Esophagus muscularis mucosa (tissue), 4 donors: ENCODE measurements around the gene ITPKC. TPM values are rescaled to one million over a fixed set of nuclear protein-coding genes. Genes with fewer than 3 reads are reported as not detected.
A peak's percentile ranks its signal among the peaks of the same experiment; 100 is the strongest.

Experiments used
- DNase-seq: peaks from one replicate; pipeline ENCODE4 v3.0.0-alpha.2; 2017; ENCODE audit errors: extremely low spot score
- H3K27ac ChIP-seq, 4 donors: fragments of 200-600 bp; sonication (generic); replicated peaks in 1 of 4; 1 replicate in 3 of 4; 2 replicates in 1 of 4; pipeline ENCODE4 v1.5.1; 2016 to 2019; ENCODE audit warnings: mild to moderate bottlenecking in 1 of 4
- H3K27me3 ChIP-seq, 4 donors: fragments of 200-600 bp; sonication (generic); one replicate each; pipeline versions ENCODE4 v1.5.1 to v1.6.0; 2016 to 2019
- H3K36me3 ChIP-seq, 4 donors: fragments of 200-600 bp; sonication (generic); one replicate each; pipeline ENCODE4 v1.5.1; 2016 to 2019
- H3K4me1 ChIP-seq, 4 donors: fragments of 200-600 bp; sonication (generic); one replicate each; pipeline ENCODE4 v1.5.1; 2016 to 2019
- H3K4me3 ChIP-seq, 4 donors: fragments of 200-600 bp; sonication (generic); 1 replicate in 2 of 4; 2 replicates in 2 of 4; pipeline ENCODE4 v1.5.1; 2016 to 2019; ENCODE audit warnings: mild to moderate bottlenecking in 4 of 4, moderate library complexity in 1 of 4
- H3K9me3 ChIP-seq, 4 donors: fragments of 200-600 bp; sonication (generic); 1 replicate in 3 of 4; 2 replicates in 1 of 4; pipeline ENCODE4 v1.5.1; 2016 to 2019
- CTCF ChIP-seq, 3 experiments: fragments of 200-600 bp in 2 of 3; fragments of 450-650 bp in 1 of 3; sonication (generic) in 2 of 3; IDR thresholded peaks; one replicate each; pipeline ENCODE4 v1.5.1; 2017 to 2019; ENCODE audit warnings: antibody characterized with exemption in 3 of 3, mild to moderate bottlenecking in 2 of 3, moderate library complexity in 1 of 3
- EP300 ChIP-seq: sonication (generic); formaldehyde crosslinking; IDR thresholded peaks from one replicate; pipeline ENCODE4 v1.6.1; 2017; ENCODE audit warnings: antibody characterized with exemption
- POLR2A ChIP-seq: fragments of 450-650 bp; IDR thresholded peaks from one replicate; pipeline ENCODE4 v1.6.1; 2017; ENCODE audit warnings: antibody characterized with exemption, moderate library complexity, mild to moderate bottlenecking, low read depth
- POLR2AphosphoS5 ChIP-seq, 2 donors: sonication (generic); formaldehyde crosslinking; IDR thresholded peaks; one replicate each; pipeline ENCODE4 v1.6.1; 2017; ENCODE audit warnings: antibody characterized with exemption in 2 of 2
- WGBS: methylation state at CpG from one replicate; pipeline ENCODE4 v1.1.5; 2018; 5-methylcytosine and 5-hydroxymethylcytosine counted together
- intact Hi-C: fragments of 100-400 bp; cut with DNase I; formaldehyde crosslinking; loops from one replicate; pipeline ENCODE4 v1.15.1; 2023
- total RNA-seq, 4 donors: library from RNA; depleted of rRNA; stranded (reverse); fragments of >200 nt; gene quantifications; one replicate each; pipeline versions ENCODE4 v1.1.0 to v1.2.1, GENCODE V29; 2016

Gene ITPKC
- total RNA-seq, 4 donors from 2014 or later = 28.7 to 123 (median 33.3) TPM

GRCh38 chr19:40688987-40689338 is 27.9 kb upstream of the ITPKC start:
- H3K27me3 ChIP-seq = peaks cover 0 to 3% (median 0%) of the 10 kb centered on the region in 4 donors
- peaks cover 15 to 53% (median 49%) of the 10 kb centered on the region in 4 donors for H3K4me1 ChIP-seq
- TF ChIP-seq EP300 (no peak), CTCF (IDR thresholded peaks at IDR 0.05) (no peak), POLR2A (no peak), POLR2AphosphoS5 (IDR thresholded peaks at IDR 0.05) (no peak)
- H3K36me3 ChIP-seq = peaks cover 11 to 55% (median 51%) of the 10 kb centered on the region in 4 donors
- DNase-seq = no peak
- peak overlapping the region; percentile 74 to 94 (median 88) for H3K4me3 ChIP-seq
- no peaks in the 10 kb centered on the region for H3K9me3 ChIP-seq
- peak overlapping the region; percentile 84 to 94 (median 90) for H3K27ac ChIP-seq
- WGBS = 37% methylated on average over 4 of the region's 4 CpGs
- intact Hi-C loops = no loop called here

- Histone ChIP-seq H3K4me1 (peaks cover 15 to 53% (median 49%) of the 10 kb centered on the region in 4 donors), H3K36me3 (peaks cover 16 to 55% (median 52%) of the 10 kb centered on the region in 4 donors), H3K27me3 (peaks cover 0 to 3% (median 0%) of the 10 kb centered on the region in 4 donors), H3K27ac (peak overlapping the region; percentile 84 to 94 (median 90)), H3K4me3 (peak overlapping the region; percentile 74 to 94 (median 88)), H3K9me3 (no peaks in the 10 kb centered on the region)
- TF ChIP-seq POLR2AphosphoS5 (IDR thresholded peaks at IDR 0.05) (no peak), EP300 (no peak), POLR2A (no peak), CTCF (IDR thresholded peaks at IDR 0.05) (no peak)
- WGBS = 18% methylated on average over 11 of the region's 18 CpGs
- intact Hi-C loops = no loop called here
- no peak for DNase-seq
Observed at GRCh38 chr19:40689339-40690049, 27.4 kb upstream of the ITPKC start.

GRCh38 chr19:40690050-40690692 is 26.7 kb upstream of the ITPKC start, which contains the start of gene NUMBL:
TSS of gene NUMBL (minus strand) at chr19:40690651. CDS start at chr19:40690483, 168 bp downstream.
- Histone ChIP-seq H3K27me3 (peaks cover 0 to 3% (median 0%) of the 10 kb centered on the region in 4 donors), H3K9me3 (no peaks in the 10 kb centered on the region), H3K27ac (peak within 1 kb of the TSS; percentile 87 to 94 (median 90)), H3K4me1 (peaks cover 15 to 53% (median 49%) of the 10 kb centered on the region in 4 donors), H3K36me3 (peaks cover 10 to 54% (median 52%) of the 10 kb centered on the region in 4 donors), H3K4me3 (peak within 1 kb of the TSS; percentile 74 to 94 (median 88))
- DNase-seq = no peak
- intact Hi-C loops = no loop called here
- WGBS = 3% methylated on average over 8 of the region's 50 CpGs
- no peak for TF ChIP-seq CTCF (IDR thresholded peaks at IDR 0.05)
- no peak for TF ChIP-seq EP300
- no peak for TF ChIP-seq POLR2A
- no peak for TF ChIP-seq POLR2AphosphoS5 (IDR thresholded peaks at IDR 0.05)

DNA sequence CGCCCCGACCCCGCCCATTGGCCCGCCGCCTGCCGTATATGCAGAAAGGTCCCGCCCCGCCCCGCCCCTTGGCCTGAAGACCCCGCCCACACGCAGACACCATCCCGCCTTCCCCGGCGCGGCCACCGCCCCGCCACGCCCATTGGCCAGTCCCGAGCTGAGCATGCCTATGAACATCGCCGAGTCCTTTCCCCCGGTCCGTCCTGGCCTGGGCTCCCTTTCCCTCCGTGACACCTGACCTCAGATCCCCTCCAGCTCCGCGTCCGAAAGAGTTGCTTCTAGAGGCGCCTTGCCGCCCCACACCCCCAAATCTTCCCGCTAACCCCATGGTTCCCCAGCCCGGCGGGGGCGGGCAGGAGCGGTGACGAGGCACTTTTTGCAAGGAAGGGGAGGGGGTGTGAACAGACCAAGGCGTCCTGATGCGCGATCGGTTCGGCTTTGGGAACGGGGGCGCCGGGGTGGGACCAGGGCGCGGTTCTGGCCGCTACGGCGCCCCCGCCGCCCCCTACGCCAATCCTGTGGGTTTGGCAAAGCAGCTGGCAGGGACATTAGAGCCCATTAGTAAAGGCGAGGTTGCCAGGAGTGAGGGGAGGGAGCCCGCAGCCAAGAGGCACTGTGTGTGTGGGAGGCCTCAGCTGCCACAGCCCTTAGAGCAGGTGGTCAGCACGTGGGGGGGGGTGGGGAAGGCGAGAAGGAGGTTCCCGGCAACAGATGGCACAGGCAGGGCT is 26.1 kb upstream of the ITPKC start:
- Histone ChIP-seq H3K4me3 (peak overlapping the region; percentile 74 to 94 (median 88)), H3K4me1 (peaks cover 15 to 53% (median 49%) of the 10 kb centered on the region in 4 donors), H3K36me3 (peaks cover 7 to 54% (median 52%) of the 10 kb centered on the region in 4 donors), H3K27ac (peak overlapping the region; percentile 87 to 94 (median 90)), H3K9me3 (no peaks in the 10 kb centered on the region), H3K27me3 (peaks cover 0 to 3% (median 0%) of the 10 kb centered on the region in 4 donors)
- WGBS = no CpG with 5 or more reads among the region's 56 CpGs
- peak; percentile 98 for DNase-seq
- intact Hi-C loops = no loop called here
- peak; percentile 76 to 88 for TF ChIP-seq POLR2AphosphoS5 (IDR thresholded peaks at IDR 0.05)
- peak; percentile 62 for TF ChIP-seq EP300
- TF ChIP-seq POLR2A = no peak
- TF ChIP-seq CTCF (IDR thresholded peaks at IDR 0.05) = peak in 1 of 3 experiments; percentile 12
